Neural cell (in vitro differentiated cells): ENCODE results near the gene LYZ. TPM values are rescaled to one million over a fixed set of nuclear protein-coding genes. Genes with fewer than 3 reads are reported as not detected.

Source experiments
- H2AFZ ChIP-seq: fragments of 200-600, 300-800 bp; sonication (generic), shearing (Covaris generic); 2 replicates; pipeline ENCODE4 v1.6.0; 2014; ENCODE audit warnings: low read depth, mild to moderate bottlenecking, antibody characterized with exemption, low read length, moderate library complexity
- H3F3A ChIP-seq: fragments of 200-600 bp; shearing (Covaris generic); 2 replicates; pipeline ENCODE4 v1.6.1; 2016; ENCODE audit warnings: mild to moderate bottlenecking, moderate library complexity, mixed read lengths, antibody characterized with exemption, low read length; ENCODE audit not compliant: insufficient read depth, poor library complexity, severe bottlenecking
- H3K27ac ChIP-seq: fragments of 200-600, 300-800 bp; sonication (generic), shearing (Covaris generic); 2 replicates; pipeline ENCODE4 v1.5.1; 2014; ENCODE audit warnings: mild to moderate bottlenecking, low read length, moderate library complexity
- H3K27me3 ChIP-seq: fragments of 300-800, 200-600 bp; sonication (generic), shearing (Covaris generic); 2 replicates; pipeline ENCODE4 v1.6.0; 2014; ENCODE audit warnings: mild to moderate bottlenecking, low read depth, low read length, moderate library complexity; ENCODE audit not compliant: insufficient read depth
- H3K36me3 ChIP-seq: fragments of 300-800, 200-600 bp; sonication (generic), shearing (Covaris generic); 2 replicates; pipeline ENCODE4 v1.5.1; 2014; ENCODE audit warnings: mild to moderate bottlenecking, antibody characterized with exemption, low read length, moderate library complexity; ENCODE audit not compliant: insufficient read depth
- H3K4me2 ChIP-seq: fragments of 300-800, 200-600 bp; sonication (generic), shearing (Covaris generic); 2 replicates; pipeline ENCODE4 v1.6.0; 2014; ENCODE audit warnings: mild to moderate bottlenecking, low read length
- H3K4me3 ChIP-seq: fragments of 300-800, 200-600 bp; sonication (generic), shearing (Covaris generic); 2 replicates; pipeline ENCODE4 v1.5.1; 2014; ENCODE audit warnings: mild to moderate bottlenecking, low read length, moderate library complexity
- H3K79me2 ChIP-seq: fragments of 200-600 bp; shearing (Covaris generic); replicated peaks from 2 replicates; pipeline ENCODE4 v1.6.0; 2014; ENCODE audit warnings: mild to moderate bottlenecking, low read length, moderate library complexity; ENCODE audit not compliant: insufficient read depth
- H3K9ac ChIP-seq: fragments of 300-800, 200-600 bp; sonication (generic), shearing (Covaris generic); 2 replicates; pipeline ENCODE4 v1.6.1; 2016; ENCODE audit warnings: mild to moderate bottlenecking, low read length, mixed read lengths
- H3K9me2 ChIP-seq: fragments of 200-600 bp; shearing (Covaris generic); 2 replicates; pipeline ENCODE4 v1.6.1; 2016; ENCODE audit warnings: mild to moderate bottlenecking, low read length, mixed read lengths; ENCODE audit not compliant: insufficient read depth
- H3K9me3 ChIP-seq: fragments of 200-600, 300-800 bp; sonication (generic), shearing (Covaris generic); 2 replicates; pipeline ENCODE4 v1.6.1; 2016; ENCODE audit warnings: mild to moderate bottlenecking, mixed run types, low read length, moderate library complexity, mixed read lengths
- H4K20me1 ChIP-seq: fragments of 200-600 bp; shearing (Covaris generic); 2 replicates; pipeline ENCODE4 v1.6.1; 2016; ENCODE audit warnings: mild to moderate bottlenecking, mixed run types; ENCODE audit not compliant: insufficient read depth
- CTCF ChIP-seq: fragments of 450-650 bp; IDR thresholded peaks from 2 replicates; pipeline ENCODE4 v1.5.1; 2014; ENCODE audit warnings: antibody characterized with exemption, mild to moderate bottlenecking, moderate library complexity; ENCODE audit not compliant: poor library complexity, severe bottlenecking
- EP300 ChIP-seq: fragments of 450-650 bp; conservative IDR thresholded peaks from 2 replicates; pipeline ENCODE4 v1.6.1; 2014; ENCODE audit warnings: antibody characterized with exemption, mild to moderate bottlenecking, moderate library complexity; ENCODE audit not compliant: poor library complexity, severe bottlenecking
- EZH2 ChIP-seq: fragments of 200-600, 300-800 bp; shearing (Covaris generic), sonication (generic); IDR thresholded peaks from 2 replicates; pipeline ENCODE4 v1.6.1; 2014; ENCODE audit warnings: antibody characterized with exemption, low read length, borderline replicate concordance, mild to moderate bottlenecking; ENCODE audit not compliant: insufficient read depth, poor library complexity, severe bottlenecking
- MXI1 ChIP-seq: fragments of 450-650 bp; conservative IDR thresholded peaks from 2 replicates; pipeline ENCODE4 v1.6.1; 2014; ENCODE audit warnings: antibody characterized with exemption, mild to moderate bottlenecking; ENCODE audit not compliant: poor library complexity, severe bottlenecking
- POLR2AphosphoS5 ChIP-seq: IDR thresholded peaks from 2 replicates; pipeline ENCODE4 v1.6.1; 2012
- RAD21 ChIP-seq: fragments of 450-650 bp; conservative IDR thresholded peaks from 2 replicates; pipeline ENCODE4 v1.6.1; 2014; ENCODE audit warnings: antibody characterized with exemption, mild to moderate bottlenecking, moderate library complexity
- SMC3 ChIP-seq: fragments of 450-650 bp; conservative IDR thresholded peaks from 2 replicates; pipeline ENCODE4 v1.6.1; 2014; ENCODE audit warnings: antibody characterized with exemption, mild to moderate bottlenecking, moderate library complexity; ENCODE audit not compliant: poor library complexity
- TAF1 ChIP-seq: IDR thresholded peaks from 2 replicates; pipeline ENCODE4 v1.6.1; 2012; ENCODE audit warnings: low read depth
- polyA plus RNA-seq: library from polyadenylated mRNA; depleted of rRNA; stranded (reverse); fragments of >200 nt; gene quantifications from 2 replicates; pipeline ENCODE4 v1.2.3, GENCODE V29; 2014
- TF ChIP-seq, protein P1 (sequence below): IDR thresholded peaks from 2 replicates; pipeline ENCODE4 v1.6.1; 2012; ENCODE audit warnings: borderline replicate concordance

The LYZ gene
- polyA plus RNA-seq, 1 donor from 2014 or later: 0.20 TPM

DNA sequence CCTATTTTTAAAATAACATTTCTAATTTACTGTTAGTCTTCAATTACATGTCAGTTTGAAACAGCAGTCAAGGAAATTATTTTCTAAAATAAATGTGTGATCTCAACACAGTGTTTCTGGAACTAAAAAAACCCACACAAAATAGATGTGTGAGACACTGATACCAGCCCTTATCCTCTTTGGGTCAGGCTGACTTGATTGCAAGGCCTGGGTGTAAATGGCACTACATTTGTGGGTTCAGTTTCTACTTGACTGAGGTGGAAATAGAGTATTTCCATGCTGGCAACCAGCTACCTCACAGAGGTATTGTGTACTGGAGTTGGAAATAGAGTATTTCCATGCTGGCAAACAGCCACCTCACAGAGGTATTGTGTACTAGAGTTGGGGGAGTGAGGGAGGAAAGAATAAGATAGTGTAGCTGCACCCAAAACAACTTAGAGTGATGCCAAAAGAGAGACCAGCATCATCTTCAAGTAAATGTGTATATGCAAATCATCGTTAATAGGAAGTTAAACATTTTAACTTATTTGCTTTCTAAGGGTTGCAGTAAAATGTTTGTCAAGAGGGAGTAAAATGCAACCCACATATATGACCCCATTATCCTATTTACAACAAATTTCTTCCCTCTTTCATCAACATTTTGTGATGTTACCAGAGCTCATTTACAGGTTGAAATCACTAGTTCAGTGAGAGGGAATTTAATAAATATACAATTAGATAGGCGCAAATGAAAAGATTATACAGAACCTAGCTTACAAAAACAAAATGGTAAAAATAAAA lies 10.7 kb upstream of the LYZ start:
- no peak overlapping the region for H3K4me2 ChIP-seq
- no peak overlapping the region for H2AFZ ChIP-seq
- no peak overlapping the region for H3K27ac ChIP-seq
- no peak overlapping the region for H3K4me3 ChIP-seq
- TF ChIP-seq RAD21 (no peak), EP300 (no peak), TAF1 (no peak), POLR2AphosphoS5 (no peak), SMC3 (no peak), CTCF (no peak), EZH2 (no peak), MXI1 (no peak)
- TF ChIP-seq, protein P1, sequence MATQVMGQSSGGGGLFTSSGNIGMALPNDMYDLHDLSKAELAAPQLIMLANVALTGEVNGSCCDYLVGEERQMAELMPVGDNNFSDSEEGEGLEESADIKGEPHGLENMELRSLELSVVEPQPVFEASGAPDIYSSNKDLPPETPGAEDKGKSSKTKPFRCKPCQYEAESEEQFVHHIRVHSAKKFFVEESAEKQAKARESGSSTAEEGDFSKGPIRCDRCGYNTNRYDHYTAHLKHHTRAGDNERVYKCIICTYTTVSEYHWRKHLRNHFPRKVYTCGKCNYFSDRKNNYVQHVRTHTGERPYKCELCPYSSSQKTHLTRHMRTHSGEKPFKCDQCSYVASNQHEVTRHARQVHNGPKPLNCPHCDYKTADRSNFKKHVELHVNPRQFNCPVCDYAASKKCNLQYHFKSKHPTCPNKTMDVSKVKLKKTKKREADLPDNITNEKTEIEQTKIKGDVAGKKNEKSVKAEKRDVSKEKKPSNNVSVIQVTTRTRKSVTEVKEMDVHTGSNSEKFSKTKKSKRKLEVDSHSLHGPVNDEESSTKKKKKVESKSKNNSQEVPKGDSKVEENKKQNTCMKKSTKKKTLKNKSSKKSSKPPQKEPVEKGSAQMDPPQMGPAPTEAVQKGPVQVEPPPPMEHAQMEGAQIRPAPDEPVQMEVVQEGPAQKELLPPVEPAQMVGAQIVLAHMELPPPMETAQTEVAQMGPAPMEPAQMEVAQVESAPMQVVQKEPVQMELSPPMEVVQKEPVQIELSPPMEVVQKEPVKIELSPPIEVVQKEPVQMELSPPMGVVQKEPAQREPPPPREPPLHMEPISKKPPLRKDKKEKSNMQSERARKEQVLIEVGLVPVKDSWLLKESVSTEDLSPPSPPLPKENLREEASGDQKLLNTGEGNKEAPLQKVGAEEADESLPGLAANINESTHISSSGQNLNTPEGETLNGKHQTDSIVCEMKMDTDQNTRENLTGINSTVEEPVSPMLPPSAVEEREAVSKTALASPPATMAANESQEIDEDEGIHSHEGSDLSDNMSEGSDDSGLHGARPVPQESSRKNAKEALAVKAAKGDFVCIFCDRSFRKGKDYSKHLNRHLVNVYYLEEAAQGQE: no peak
- H3F3A ChIP-seq: no peaks in the 10 kb centered on the region
- H4K20me1 ChIP-seq: no peaks in the 10 kb centered on the region
- H3K9ac ChIP-seq: no peak overlapping the region
- no peaks in the 10 kb centered on the region for H3K27me3 ChIP-seq
- H3K36me3 ChIP-seq: no peaks in the 10 kb centered on the region
- H3K9me3 ChIP-seq: no peaks in the 10 kb centered on the region
- H3K79me2 ChIP-seq: no peaks in the 10 kb centered on the region
- no peaks in the 10 kb centered on the region for H3K9me2 ChIP-seq

- no peaks in the 10 kb centered on the region for H3F3A ChIP-seq
- no peaks in the 10 kb centered on the region for H3K9me2 ChIP-seq
Observed at GRCh38 chr12:69338120-69338859, 9.9 kb upstream of the LYZ start.

More at GRCh38 chr12:69338120-69338859, 9.9 kb upstream of the LYZ start:
- H3K4me3 ChIP-seq: no peak overlapping the region
- no peaks in the 10 kb centered on the region for H3K27me3 ChIP-seq
- no peaks in the 10 kb centered on the region for H3K79me2 ChIP-seq
- TF ChIP-seq EZH2 (no peak), TAF1 (no peak), CTCF (no peak), SMC3 (no peak), RAD21 (no peak), POLR2AphosphoS5 (no peak), MXI1 (no peak), EP300 (no peak)
- TF ChIP-seq, protein P1: no peak
- no peak overlapping the region for H2AFZ ChIP-seq
- no peaks in the 10 kb centered on the region for H4K20me1 ChIP-seq
- H3K36me3 ChIP-seq: no peaks in the 10 kb centered on the region
- no peak overlapping the region for H3K27ac ChIP-seq
- H3K9ac ChIP-seq: no peak overlapping the region
- H3K9me3 ChIP-seq: no peaks in the 10 kb centered on the region
- no peak overlapping the region for H3K4me2 ChIP-seq
